Measurements from ENCODE around the gene ARHGDIA.

The ARHGDIA gene

DNA sequence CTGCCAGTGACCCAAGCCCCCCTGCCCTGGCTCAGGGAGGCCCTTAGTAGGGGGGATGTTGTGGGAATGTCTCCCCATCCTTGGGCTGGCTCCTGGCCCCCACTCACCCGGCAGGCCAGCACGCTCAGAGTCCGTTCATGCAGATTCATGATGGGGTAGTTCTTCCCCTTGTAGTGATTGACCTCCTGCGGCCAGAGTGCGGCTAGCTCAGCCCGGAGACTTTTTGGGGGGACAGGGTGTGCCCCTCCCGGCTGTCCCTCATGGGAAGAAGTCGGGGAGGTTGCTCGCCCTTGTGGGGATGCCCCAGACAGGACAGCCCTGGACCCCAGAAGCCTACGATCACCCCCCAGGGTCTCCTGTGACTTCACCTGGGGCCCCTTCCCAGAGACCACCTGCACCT is 34.9 kb upstream of the ARHGDIA start:
- no peak for DNase-seq

DNA sequence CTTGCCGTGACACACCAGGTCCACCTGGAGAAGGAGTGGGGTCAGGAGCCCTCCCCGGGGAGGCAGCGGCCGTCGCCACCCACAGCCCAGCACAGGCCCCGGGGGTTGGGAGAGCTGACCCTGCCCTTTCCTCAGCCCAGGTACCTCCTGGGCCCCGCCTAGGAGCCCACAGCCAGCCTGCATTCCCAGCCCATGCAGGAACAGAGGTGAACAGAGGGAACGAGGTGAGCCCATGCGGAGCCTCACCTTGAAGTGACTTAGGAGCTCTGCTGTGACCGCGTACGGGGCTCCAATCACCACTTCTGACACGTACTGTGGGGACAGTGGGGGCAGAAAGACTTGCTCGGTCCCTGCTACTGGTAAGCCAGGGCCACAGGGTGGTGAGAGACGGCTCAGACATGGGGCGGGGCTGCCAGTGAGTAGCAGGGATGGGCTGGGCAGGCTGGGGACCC is 34.3 kb upstream of the ARHGDIA start:
- no peak for DNase-seq

GRCh38 chr17:81904600-81905423 is 33.7 kb upstream of the ARHGDIA start:
- no peak for DNase-seq

DNA sequence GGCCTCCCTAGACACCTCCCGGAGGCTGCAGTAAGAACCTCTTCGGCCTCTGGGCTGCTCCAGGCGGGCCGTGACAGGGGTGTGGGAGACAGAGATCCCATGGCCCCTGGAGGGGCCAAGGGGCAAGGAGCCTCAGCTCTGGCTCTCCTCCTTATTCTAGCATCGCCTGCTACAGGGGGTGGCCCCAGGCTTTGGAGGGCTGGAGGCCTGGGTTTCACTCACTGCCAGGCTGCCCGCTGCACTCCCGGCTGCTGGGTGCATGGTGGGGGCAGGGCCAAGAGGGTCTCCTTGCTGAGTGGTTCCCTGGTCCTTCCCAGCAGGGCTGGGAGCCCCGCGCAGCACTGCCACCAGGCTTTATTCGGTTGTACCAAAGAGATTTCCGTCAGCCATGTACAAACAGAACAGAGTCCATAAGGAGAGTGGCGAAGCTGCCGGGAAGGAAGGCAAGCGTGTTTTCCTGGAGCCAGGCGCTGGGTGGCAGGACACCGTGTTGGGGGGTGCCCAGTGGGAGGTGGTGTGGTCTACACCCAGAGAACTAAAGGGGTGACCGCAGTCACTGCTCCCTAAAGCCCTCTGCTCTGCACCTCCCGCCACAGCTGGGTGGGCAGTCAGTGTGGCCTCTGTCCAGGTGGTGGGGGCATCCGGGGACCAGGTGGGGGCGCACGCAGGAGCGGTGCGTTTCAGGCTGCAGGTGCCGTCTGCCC is 32.9 kb upstream of the ARHGDIA start:
- DNase-seq: no peak

DNA sequence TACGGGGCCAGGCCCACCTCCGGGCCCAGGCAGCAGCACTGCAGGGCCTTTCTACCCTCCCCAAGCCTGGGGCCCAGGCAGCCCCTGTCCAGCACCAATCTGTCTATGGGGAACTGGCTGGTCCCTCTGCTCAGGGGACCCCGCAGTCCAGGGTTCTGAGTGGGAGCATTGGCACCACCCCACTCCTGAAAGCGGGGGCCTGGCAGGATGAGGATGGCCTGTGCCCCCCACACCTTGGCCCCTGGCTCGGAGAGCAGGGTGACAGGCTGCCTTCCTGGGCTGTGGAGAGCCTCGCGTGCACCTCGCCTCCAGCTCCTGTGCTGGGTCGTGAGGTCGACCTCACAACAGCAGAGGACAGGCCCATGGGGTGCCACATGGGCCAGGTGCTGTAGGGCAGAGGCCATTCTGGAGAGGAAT is 32.3 kb upstream of the ARHGDIA start:
- DNase-seq: no peak

DNA sequence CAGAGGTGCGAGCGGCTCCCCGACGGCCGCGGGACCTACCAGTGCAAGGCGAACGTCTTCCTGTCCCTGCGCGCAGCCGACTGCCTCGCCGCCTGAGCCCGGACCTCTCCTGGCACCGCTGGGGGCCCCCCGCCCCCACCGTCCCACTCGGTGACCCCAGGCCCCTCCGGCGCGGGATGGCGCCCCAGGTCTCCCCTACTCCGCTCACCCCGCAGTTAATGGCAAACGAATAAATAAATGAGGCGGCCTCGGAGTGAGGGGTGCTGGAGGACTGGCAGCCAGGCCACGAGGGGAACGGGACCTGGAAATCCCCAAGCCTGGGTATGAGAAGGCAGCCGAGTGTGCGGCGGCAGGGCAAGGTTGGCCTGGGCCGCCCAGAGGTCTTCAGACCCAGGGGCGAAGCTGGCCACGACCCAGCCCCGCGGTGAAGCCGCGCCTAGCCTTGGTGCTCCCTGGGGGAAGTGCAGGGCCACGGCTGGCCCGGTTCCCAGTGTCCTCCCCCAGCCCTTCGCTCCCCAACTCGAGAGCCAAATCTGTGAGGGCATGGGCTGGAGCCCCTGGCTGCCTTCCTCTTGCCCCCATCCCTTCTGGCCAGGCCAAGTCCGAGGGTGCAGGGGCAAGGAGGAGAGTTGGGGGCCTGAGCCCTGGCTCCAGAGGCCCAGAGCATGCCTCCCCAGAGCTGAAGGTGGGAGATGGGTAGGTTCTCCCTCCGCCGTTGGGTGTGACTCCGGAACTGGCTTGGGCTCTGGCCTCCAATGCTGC is 31.7 kb upstream of the ARHGDIA start:
- DNase-seq: no peak

DNA sequence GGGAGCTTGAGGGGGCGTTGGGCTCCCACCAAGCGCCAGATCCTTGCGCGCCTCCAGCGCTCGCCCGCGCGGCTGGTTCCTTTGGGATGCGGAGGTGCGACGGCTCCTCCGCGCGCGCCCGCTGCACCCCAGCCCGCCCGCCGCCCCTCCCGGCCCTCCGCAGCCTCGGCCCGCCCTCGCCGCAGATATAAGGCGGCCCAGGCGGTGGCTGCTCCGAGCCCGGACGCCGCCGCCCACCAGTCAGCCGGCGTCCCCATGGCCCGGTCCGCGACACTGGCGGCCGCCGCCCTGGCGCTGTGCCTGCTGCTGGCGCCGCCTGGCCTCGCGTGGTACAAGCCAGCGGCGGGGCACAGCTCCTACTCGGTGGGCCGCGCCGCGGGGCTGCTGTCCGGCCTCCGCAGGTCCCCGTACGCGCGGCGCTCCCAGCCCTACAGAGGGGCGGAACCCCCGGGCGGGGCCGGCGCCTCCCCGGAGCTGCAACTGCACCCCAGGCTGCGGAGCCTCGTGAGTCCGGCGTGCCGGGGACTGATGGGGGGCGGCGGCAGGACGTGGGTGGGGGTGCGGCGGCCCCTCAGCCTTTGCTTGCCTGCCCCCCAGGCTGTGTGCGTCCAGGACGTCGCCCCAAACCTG is 31.0 kb upstream of the ARHGDIA start, which contains the start of gene NPB:
Gene NPB, plus strand, starts transcription at position 216 of the 630 bp plus-strand sequence. Its CDS starts 40 bp downstream, at position 256.
- peak; percentile 15 for DNase-seq

DNA sequence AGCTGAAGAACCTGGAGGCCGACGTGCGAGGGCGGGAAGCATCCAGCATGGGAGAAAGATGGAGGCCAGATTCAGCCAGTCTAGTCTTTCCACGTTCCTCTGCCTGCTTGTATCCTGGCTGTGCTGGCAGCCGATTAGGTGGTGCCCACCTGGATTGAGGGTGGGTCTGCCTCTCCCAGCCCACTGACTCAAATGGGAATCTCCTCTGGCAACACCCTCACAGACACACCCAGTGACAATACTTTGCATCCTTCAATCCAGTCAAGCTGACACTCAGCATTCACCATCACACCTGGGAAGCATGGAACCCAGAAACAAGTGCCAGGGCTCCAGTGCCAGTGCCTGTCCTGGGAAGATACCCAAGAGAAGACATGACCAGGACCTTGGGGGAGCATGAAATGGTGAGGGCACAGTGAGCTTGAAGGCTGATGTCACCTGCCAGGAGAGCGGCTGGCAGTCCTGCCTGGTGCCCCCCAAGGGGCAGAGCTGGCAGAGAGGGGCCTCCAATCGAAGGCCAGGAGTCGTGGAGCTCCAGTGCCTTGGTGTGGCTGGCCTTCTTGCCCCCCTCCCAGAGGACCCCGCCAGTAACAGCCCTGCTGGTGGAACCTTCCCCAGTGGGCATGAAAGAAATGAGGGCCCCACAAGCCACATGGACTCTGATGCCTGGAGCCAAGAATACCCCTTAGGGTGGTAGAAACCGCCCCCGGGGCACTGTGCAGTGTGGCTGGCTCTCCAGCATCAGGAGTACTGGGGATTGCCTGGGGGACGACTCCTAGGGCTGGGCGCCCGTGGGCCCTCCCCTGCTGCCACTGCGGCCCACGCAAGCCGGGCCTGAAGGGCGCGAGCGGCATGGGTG is 30.3 kb upstream of the ARHGDIA start:
- DNase-seq: no peak

DNA sequence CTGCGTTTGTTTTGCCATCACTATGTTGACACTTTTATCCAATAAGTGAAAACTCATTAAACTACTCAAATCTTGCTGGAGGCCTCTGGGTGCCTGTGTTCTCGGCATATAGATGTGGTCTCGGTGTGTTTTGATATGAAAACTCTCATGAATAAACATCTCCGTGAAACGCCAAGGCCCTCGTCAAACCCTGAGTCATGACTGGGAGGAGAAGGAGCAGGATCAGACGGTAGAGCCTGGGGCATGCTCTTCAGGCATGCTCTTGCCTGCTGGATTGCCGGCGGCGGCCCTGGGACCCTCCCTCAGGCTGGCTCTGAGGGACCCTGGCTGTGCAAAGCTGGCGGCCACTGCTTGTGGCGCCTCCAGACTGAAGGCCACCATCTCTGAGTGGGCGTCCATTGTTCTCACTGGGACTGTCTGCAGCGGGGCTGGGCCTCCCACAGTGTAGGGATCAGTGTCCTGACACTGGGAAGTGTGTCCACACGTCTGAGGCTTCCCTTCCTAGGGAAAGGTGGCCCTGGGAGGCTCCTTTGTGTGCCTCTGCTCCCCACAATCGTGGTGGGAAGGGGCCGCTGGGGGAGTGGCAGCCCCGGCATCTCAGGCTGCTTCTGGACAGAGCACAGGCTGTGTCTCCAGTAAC is 29.2 kb upstream of the ARHGDIA start:
- no peak for DNase-seq

- no peak for DNase-seq
These were observed 28.5 kb upstream of the ARHGDIA start for GRCh38 chr17:81899514-81900166.

DNA sequence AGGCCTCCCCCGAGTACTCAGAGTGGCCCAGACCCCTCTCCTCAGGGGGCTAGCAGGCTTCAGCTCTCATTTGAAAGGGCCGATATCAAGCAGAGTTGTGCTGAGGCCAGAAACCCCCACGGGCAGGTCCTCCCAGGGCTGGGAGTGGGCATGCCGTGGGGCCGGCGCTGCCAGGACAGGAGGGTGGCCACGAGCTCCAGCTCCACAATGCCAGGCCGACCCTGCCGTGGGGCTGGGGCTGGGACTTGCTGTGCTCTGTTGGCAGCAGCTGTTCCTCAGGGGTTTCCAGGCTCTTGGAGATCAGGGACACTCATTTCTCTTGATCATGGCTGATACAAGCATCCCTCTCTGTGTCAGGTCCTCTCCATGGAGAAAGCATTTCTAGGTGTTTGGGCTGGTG is 27.7 kb upstream of the ARHGDIA start:
- DNase-seq: no peak

DNA sequence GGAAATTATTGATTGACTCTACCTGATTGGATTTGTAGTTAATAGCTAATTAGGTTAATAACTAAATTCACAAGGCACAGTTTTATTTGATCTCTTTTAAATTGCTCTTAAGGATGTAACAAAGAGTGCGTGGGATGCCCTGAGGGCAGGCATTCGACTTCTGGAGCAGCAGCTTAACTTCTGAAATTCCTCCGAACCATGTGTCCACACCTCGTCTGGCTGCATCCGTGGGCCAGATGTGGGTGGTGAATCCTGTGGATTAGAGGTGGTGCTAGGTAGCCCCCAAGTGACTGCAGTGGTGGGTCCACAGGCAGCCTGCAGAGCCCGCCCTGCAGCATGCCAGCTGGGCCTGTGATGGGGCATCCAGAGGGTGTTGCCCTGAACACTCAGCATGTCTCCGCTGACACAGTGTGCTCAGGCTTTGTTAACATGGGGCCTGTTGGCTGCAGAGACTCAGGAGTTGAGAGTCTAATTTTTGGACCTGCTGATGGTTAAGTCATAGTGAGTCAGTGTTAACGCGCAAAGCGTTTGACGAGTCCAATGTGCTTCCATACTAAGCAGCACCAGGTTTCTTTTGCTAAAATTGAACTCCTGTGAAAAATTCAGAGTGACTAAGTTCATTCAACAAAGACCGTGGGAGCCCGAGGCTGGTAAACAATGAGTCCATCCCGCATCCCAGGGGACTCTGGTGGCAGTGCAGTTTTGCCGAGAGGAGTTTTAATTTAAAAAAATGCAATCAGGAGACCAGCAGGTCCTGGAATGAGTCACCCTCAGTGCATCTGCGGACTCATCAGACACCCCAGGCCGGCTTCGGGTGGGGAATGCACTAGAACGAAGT is 27.1 kb upstream of the ARHGDIA start:
- DNase-seq: no peak

- DNase-seq: no peak
These were observed 24.3 kb upstream of the ARHGDIA start for GRCh38 chr17:81895400-81895799.

DNA sequence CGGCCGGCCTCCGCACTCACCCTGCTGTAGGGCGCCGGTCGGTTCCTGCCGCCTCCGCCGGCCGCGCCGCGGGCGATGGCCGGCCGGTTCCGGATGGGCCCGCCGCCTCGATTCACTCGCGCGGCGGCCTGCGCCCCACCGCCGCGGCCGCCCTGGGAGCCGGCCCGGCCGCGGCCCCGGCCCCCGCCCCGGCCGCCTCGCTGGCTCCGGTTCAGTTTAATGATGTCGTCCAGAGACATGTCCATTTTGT is 20.1 kb upstream of the ARHGDIA start:
- DNase-seq: no peak

DNA sequence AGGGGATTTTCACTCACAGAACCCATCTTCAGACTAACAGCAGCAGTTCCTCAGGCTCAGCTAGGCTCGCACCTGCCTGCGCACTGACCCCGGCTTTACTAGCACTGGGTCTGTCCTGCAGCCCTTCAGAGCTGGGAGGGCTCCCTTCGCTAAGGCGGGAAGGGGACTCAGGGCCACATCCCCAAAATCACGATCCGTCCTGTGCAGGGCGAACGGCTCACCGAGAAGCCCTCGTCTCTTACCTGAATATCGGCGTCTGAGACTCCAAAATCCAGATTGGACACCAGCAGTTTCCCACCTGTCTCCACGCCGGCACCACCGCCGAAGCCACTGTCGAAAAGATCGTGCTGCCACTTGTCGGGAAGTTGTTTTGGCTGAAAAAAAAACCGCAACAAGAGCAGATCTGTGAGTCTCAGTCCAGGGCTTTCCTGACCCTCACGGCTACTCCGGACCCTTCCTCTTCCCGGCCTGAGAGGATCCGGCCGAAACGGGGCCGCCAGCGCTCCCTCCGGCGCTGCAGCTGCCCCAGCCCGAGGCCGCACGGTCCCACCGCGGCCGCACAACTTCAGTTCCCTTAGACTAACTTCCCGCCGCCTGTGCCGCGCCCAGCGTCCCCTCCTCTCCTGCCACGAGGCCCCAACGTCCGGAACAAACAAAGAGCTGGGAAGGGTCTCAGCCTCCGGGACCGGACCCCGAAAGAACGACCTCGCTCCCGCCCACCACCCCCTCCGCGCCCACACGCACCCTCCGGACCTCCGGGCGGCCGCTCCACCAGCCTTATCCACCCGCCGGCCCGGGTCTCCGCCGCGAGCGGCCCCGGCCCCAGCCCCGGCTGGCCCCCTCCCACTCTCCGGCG is 19.5 kb upstream of the ARHGDIA start:
- peak; percentile 20 for DNase-seq

DNA sequence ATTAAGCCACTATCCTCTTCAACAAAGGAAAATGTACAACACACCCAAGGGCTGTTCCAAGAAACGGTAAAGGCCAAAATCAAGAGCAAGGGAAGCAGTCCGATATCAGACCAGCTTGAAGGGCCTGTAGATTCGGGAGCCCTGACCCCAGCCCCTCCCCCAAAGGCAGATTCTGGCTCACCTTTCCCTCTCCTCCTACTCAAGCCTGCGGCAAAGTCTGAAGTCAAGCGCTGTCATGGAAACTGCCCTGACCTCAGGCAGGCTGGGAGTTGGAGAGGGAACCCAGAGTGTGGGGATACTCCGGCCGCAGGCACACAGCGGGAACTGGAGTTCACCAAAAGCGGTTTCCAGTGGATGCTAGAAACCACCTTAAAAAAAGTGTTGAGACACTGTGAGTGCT is 18.5 kb upstream of the ARHGDIA start:
- no peak for DNase-seq

GRCh38 chr17:81888988-81889595 is 18.0 kb upstream of the ARHGDIA start:
- DNase-seq: no peak

DNA sequence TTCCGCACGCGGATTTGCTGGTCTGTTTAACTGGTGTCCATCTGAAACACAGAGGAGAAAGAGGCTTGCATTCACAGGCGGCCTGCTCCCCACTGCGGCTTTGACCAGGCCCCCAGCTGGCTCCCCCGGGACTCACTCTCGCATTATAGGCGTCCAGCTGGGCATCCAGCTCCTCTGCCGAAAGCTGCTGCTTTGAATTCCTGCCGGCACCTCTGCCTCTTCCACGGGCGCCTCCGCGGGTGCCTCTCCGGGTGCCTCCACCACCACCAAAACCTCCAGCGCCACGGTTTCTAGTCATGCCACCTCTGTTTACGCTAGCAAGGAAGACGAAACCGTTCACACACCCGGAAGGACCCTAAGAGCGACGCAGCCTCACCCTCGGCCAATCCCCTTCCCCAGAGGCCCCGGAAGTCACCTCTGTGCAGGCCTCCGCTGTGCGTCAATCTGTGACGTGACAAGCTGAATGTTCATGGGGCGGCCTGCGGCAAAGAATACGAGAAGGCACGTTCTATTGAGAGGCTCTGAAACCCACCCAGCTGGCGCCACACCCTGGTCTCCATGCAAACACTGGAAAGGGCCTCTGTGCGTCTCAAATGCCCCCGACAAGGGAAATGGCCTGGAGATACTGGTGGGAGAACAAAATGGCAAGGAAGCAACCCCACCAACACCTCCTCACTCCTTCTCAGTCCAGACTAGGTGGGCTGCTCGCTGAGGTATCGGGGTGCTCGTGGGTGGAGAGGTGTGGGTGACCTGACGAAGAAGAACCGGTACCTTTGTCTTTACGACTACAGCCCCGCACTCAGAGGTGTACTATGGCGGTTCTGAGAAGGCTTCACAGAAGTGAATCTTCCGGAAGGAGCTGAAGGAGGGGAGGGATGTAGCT is 17.2 kb upstream of the ARHGDIA start:
- no peak for DNase-seq
